SK-N-SH (cell line): Measurements from ENCODE around the gene OPCML. TPM values are rescaled to one million over a fixed set of nuclear protein-coding genes. Genes with fewer than 3 reads are reported as not detected.

Experiments used
- CTCF ChIA-PET: fragments of 300-600, 350-600 bp; formaldehyde crosslinking; extraction: SDS; loops from one replicate; lab custom pipeline; 2021; lab: Yijun Ruan, JAX
- POLR2A ChIA-PET: fragments of 350-600 bp; sonication (Branson Sonifier 250); formaldehyde crosslinking; extraction: SDS; loops from one replicate; lab custom pipeline; 2020; ENCODE audit warnings: antibody characterized with exemption, inconsistent platforms; lab: Yijun Ruan, JAX
- DNase-seq: peaks from one replicate; pipeline ENCODE4 v3.0.0; 2012
- H2AFZ ChIP-seq: fragments of 200-600 bp; sonication (generic); 2 replicates; pipeline ENCODE4 v1.8.1; 2016; ENCODE audit warnings: antibody characterized with exemption, mild to moderate bottlenecking, low read depth
- H3F3A ChIP-seq: fragments of 200-600 bp; sonication (generic); replicated peaks from 2 replicates; pipeline ENCODE3; 2016; ENCODE audit warnings: antibody characterized with exemption, mild to moderate bottlenecking; ENCODE audit not compliant: insufficient read depth
- H3K27ac ChIP-seq, 2 experiments: fragments of 200-500 bp in 1 of 2; fragments of 200-600 bp in 1 of 2; sonication (Bioruptor generic) in 1 of 2; sonication (generic), shearing (Covaris generic) in 1 of 2; 2 replicates each; pipeline versions ENCODE4 v1.5.1 to v1.6.1; 2014 to 2016; ENCODE audit warnings: low read depth in 2 of 2, inconsistent platforms in 1 of 2, low read length in 1 of 2, mild to moderate bottlenecking in 1 of 2, mixed read lengths in 1 of 2
- H3K27me3 ChIP-seq: fragments of 200-600 bp; sonication (generic), shearing (Covaris generic); 2 replicates; pipeline ENCODE4 v1.6.1; 2016; ENCODE audit warnings: mixed run types; ENCODE audit not compliant: insufficient read depth
- H3K36me3 ChIP-seq, 2 experiments: fragments of 200-500 bp in 1 of 2; fragments of 200-600 bp in 1 of 2; sonication (Bioruptor generic) in 1 of 2; sonication (generic) in 1 of 2; replicated peaks in 1 of 2; 2 replicates each; pipeline versions ENCODE3 to v1.5.1; 2014 to 2016; ENCODE audit warnings: low read length in 1 of 2, mild to moderate bottlenecking in 1 of 2; ENCODE audit not compliant: insufficient read depth in 2 of 2, control insufficient read depth in 1 of 2
- H3K4me1 ChIP-seq, 2 experiments: fragments of 200-500 bp in 1 of 2; fragments of 200-600 bp in 1 of 2; sonication (Bioruptor generic) in 1 of 2; sonication (generic), shearing (Covaris generic) in 1 of 2; 2 replicates each; pipeline versions ENCODE4 v1.5.1 to v1.6.1; 2014 to 2016; ENCODE audit warnings: low read depth in 1 of 2, low read length in 1 of 2, mixed run types in 1 of 2; ENCODE audit not compliant: insufficient read depth in 2 of 2, control insufficient read depth in 1 of 2
- H3K4me2 ChIP-seq: fragments of 200-600 bp; sonication (generic), shearing (Covaris generic); 2 replicates; pipeline ENCODE4 v1.6.1; 2017; ENCODE audit warnings: mixed run types
- H3K4me3 ChIP-seq, 2 experiments: fragments of 200-500 bp in 1 of 2; fragments of 200-600 bp in 1 of 2; sonication (Bioruptor generic) in 1 of 2; sonication (generic), shearing (Covaris generic) in 1 of 2; 2 replicates each; pipeline versions ENCODE4 v1.5.1 to v1.8.1; 2014 to 2016; ENCODE audit warnings: low read depth in 2 of 2, inconsistent platforms in 1 of 2, low read length in 1 of 2, mild to moderate bottlenecking in 1 of 2, mixed read lengths in 1 of 2, moderate library complexity in 1 of 2
- H3K79me2 ChIP-seq: fragments of 200-600 bp; sonication (generic); 2 replicates; pipeline ENCODE4 v1.8.1; 2017; ENCODE audit warnings: mild to moderate bottlenecking; ENCODE audit not compliant: insufficient read depth
- H3K9ac ChIP-seq: fragments of 200-600 bp; sonication (generic); 2 replicates; pipeline ENCODE4 v1.6.1; 2017; ENCODE audit warnings: mixed run types
- H3K9me2 ChIP-seq: fragments of 200-600 bp; sonication (generic); 2 replicates; pipeline ENCODE4 v1.6.1; 2017; ENCODE audit warnings: mixed run types
- H3K9me3 ChIP-seq: fragments of 200-600 bp; sonication (generic); 2 replicates; pipeline ENCODE4 v1.6.1; 2017; ENCODE audit warnings: mixed run types, mild to moderate bottlenecking, moderate library complexity
- H4K20me1 ChIP-seq: fragments of 200-600 bp; sonication (generic); 2 replicates; pipeline ENCODE4 v1.6.1; 2017; ENCODE audit warnings: mild to moderate bottlenecking, mixed run types; ENCODE audit not compliant: insufficient read depth
- CHD2 ChIP-seq: fragments of 150-350 bp; IDR thresholded peaks from 2 replicates; pipeline ENCODE4 v1.6.1; 2018; ENCODE audit warnings: low read length; ENCODE audit not compliant: partially characterized antibody
- ELF1 ChIP-seq: IDR thresholded peaks from 2 replicates; pipeline ENCODE4 v1.4.0; 2012
- EP300 ChIP-seq, 2 experiments: IDR thresholded peaks; 2 replicates each; pipeline versions ENCODE4 v1.4.0 to v1.6.1; 2012; ENCODE audit warnings: borderline replicate concordance in 1 of 2, low read depth in 1 of 2, low read length in 1 of 2
- EZH2phosphoT487 ChIP-seq: fragments of 200-600 bp; sonication (generic); IDR thresholded peaks from 2 replicates; pipeline ENCODE4 v1.6.1; 2017; ENCODE audit warnings: low read depth, mixed run types, mild to moderate bottlenecking, antibody characterized with exemption, moderate library complexity, borderline replicate concordance
- FOSL2 ChIP-seq: IDR thresholded peaks from 2 replicates; pipeline ENCODE4 v1.4.0; 2012; ENCODE audit warnings: low read depth, mild to moderate bottlenecking, moderate library complexity, borderline replicate concordance
- GATA2 ChIP-seq: sonication (generic); formaldehyde crosslinking; IDR thresholded peaks from 2 replicates; pipeline ENCODE4 v1.5.0; 2020; ENCODE audit warnings: mild to moderate bottlenecking, missing genetic modification reagents
- JUND ChIP-seq: IDR thresholded peaks from 2 replicates; pipeline ENCODE4 v1.4.0; 2012
- MEF2A ChIP-seq: IDR thresholded peaks from 2 replicates; pipeline ENCODE4 v1.4.0; 2012; ENCODE audit warnings: low read depth, borderline replicate concordance
- MXI1 ChIP-seq: IDR thresholded peaks from 2 replicates; pipeline ENCODE4 v1.6.1; 2012; ENCODE audit warnings: mild to moderate bottlenecking, low read depth, low read length, improper control_type of control experiment
- RAD21 ChIP-seq: IDR thresholded peaks from 2 replicates; pipeline ENCODE4 v1.6.1; 2012; ENCODE audit warnings: mild to moderate bottlenecking, low read length
- RFX5 ChIP-seq: IDR thresholded peaks from 2 replicates; pipeline ENCODE4 v1.6.1; 2012; ENCODE audit warnings: mild to moderate bottlenecking, improper control_type of control experiment, low read length
- SIN3A ChIP-seq: IDR thresholded peaks from 2 replicates; pipeline ENCODE4 v1.6.1; 2012; ENCODE audit warnings: low read depth, mild to moderate bottlenecking, low read length, moderate library complexity, borderline replicate concordance
- TAF1 ChIP-seq: IDR thresholded peaks from 2 replicates; pipeline ENCODE4 v1.6.1; 2012; ENCODE audit warnings: low read depth, mild to moderate bottlenecking, low read length, moderate library complexity, borderline replicate concordance
- TCF12 ChIP-seq: IDR thresholded peaks from 2 replicates; pipeline ENCODE4 v1.4.0; 2012
- USF2 ChIP-seq: fragments of 150-350 bp; IDR thresholded peaks from 2 replicates; pipeline ENCODE4 v1.6.1; 2017; ENCODE audit warnings: antibody characterized with exemption, low read length, low read depth, borderline replicate concordance
- YY1 ChIP-seq: IDR thresholded peaks from 2 replicates; pipeline ENCODE4 v1.4.0; 2012; ENCODE audit warnings: low read depth, mild to moderate bottlenecking
- WGBS: methylation state at CpG from one replicate; pipeline ENCODE4 v1.1.6; 2017; ENCODE audit warnings: low lambda C conversion rate; 5-methylcytosine and 5-hydroxymethylcytosine counted together
- polyA plus RNA-seq, 3 experiments: library from polyadenylated mRNA; depleted of rRNA; stranded (reverse); fragments of >200 nt; gene quantifications; 2 replicates each; pipeline ENCODE4 v1.2.3, GENCODE V29; 2012
- TF ChIP-seq, protein P1 (sequence below): IDR thresholded peaks from 2 replicates; pipeline ENCODE4 v1.6.1; 2012; ENCODE audit warnings: mild to moderate bottlenecking, low read depth, low read length, moderate library complexity

Gene OPCML
- polyA plus RNA-seq, 1 of the 3 experiments (the other 2 are of a cell fraction), result not detected

DNA sequence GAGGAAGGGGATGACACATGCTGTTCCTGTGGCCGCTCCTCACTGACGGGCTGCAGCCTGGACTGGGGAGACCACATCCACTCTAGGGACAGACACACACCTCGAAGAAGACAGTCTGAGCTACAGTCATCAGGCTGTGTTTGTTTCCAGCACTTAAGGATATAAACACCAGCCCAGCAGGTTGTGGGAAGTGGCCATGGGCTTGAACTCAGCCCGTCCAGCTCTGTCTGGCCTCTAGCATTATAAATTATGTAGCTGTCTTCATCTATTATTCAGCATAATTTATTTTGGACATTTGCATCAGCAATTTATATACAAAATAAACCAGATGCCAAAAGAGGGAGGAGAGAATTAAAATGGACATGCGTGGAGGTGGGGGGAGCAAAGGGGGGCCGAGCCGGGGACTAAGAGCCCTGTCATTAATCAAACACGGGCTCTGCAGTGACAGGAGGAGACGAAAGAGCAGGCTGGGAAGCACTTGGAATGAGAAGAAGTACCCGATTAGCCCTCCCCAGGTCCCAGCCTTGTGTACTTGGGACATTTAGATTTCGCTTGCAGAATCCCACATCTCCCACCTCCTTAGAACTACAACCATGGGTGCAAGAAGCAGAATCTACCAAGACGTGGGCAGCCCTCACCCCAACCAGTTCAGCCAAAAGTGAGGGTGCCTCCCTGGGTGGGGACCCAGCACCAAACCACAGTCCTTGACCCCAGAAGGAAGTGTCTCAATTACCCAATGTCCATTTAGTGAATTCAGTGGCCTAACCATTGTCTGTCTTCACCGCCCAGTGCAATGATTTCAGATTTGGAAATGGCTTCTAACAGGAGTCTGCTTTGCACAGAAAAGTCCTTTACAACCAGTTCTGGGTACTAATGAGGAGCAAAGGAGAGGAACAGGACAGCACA, 309.6 kb downstream of the OPCML start:
- DNase-seq, result no peak
- H2AFZ ChIP-seq, result no peak overlapping the region
- H3F3A ChIP-seq, result no peaks in the 10 kb centered on the region
- H3K9me2 ChIP-seq, result no peaks in the 10 kb centered on the region
- H3K9me3 ChIP-seq, result no peaks in the 10 kb centered on the region; the same call in 1 of the 2 replicates
- H3K4me2 ChIP-seq, result no peak overlapping the region
- H3K4me3 ChIP-seq, result no peak overlapping the region
- ChIA-PET POLR2A (no interaction called here), CTCF (interaction anchor here (1.0 kb wide), 1 partner anchor 144 kb away, joined by 3 read pairs; no protein-coding TSS in a partner anchor)
- H3K9ac ChIP-seq, result no peak overlapping the region
- H3K27ac ChIP-seq, result no peak overlapping the region
- H3K79me2 ChIP-seq, result no peaks in the 10 kb centered on the region
- H3K27me3 ChIP-seq, result no peaks in the 10 kb centered on the region
- no peak for TF ChIP-seq FOSL2
- no peak for TF ChIP-seq CHD2
- TF ChIP-seq EP300 (IDR thresholded peaks at IDR 0.05; ENCODE audit: borderline replicate concordance in 1 of 2, low read depth in 1 of 2, low read length in 1 of 2), result no peak
- TF ChIP-seq RFX5, result no peak
- TF ChIP-seq YY1, result no peak
- no peak for TF ChIP-seq SIN3A
- TF ChIP-seq MXI1, result no peak
- TF ChIP-seq TCF12, result no peak
- no peak for TF ChIP-seq TAF1
- TF ChIP-seq USF2, result no peak
- no peak for TF ChIP-seq MEF2A
- TF ChIP-seq RAD21, result no peak
- TF ChIP-seq, protein P1, sequence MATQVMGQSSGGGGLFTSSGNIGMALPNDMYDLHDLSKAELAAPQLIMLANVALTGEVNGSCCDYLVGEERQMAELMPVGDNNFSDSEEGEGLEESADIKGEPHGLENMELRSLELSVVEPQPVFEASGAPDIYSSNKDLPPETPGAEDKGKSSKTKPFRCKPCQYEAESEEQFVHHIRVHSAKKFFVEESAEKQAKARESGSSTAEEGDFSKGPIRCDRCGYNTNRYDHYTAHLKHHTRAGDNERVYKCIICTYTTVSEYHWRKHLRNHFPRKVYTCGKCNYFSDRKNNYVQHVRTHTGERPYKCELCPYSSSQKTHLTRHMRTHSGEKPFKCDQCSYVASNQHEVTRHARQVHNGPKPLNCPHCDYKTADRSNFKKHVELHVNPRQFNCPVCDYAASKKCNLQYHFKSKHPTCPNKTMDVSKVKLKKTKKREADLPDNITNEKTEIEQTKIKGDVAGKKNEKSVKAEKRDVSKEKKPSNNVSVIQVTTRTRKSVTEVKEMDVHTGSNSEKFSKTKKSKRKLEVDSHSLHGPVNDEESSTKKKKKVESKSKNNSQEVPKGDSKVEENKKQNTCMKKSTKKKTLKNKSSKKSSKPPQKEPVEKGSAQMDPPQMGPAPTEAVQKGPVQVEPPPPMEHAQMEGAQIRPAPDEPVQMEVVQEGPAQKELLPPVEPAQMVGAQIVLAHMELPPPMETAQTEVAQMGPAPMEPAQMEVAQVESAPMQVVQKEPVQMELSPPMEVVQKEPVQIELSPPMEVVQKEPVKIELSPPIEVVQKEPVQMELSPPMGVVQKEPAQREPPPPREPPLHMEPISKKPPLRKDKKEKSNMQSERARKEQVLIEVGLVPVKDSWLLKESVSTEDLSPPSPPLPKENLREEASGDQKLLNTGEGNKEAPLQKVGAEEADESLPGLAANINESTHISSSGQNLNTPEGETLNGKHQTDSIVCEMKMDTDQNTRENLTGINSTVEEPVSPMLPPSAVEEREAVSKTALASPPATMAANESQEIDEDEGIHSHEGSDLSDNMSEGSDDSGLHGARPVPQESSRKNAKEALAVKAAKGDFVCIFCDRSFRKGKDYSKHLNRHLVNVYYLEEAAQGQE, result no peak
- TF ChIP-seq ELF1, result no peak
- TF ChIP-seq JUND, result no peak
- no peak for TF ChIP-seq EZH2phosphoT487
- TF ChIP-seq GATA2 (CRISPR knock-in tag), result no peak
- WGBS, result 22% methylated on average over 13 of the region's 13 CpGs
- H4K20me1 ChIP-seq, result no peaks in the 10 kb centered on the region
- peaks cover 0 to 11% of the 10 kb centered on the region in 2 experiments; a peak in 1 of 4 replicates for H3K4me1 ChIP-seq
- H3K36me3 ChIP-seq, result no peaks in the 10 kb centered on the region
